Activated naive CD4-positive, alpha-beta T cell treated with Interleukin-2 at 50 U/mL for 16 hours (primary cell): ENCODE data around the gene CRYGC.
"Not testable (repeated sequence)": the region's sequence is repeated elsewhere in the genome, so short reads cannot be mapped to it uniquely, and the experiment has no call there.

Experiments
- DNase-seq: peaks from one replicate; pipeline ENCODE4 v3.0.0-alpha.2; 2020

Gene CRYGC, protein sequence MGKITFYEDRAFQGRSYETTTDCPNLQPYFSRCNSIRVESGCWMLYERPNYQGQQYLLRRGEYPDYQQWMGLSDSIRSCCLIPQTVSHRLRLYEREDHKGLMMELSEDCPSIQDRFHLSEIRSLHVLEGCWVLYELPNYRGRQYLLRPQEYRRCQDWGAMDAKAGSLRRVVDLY

DNA sequence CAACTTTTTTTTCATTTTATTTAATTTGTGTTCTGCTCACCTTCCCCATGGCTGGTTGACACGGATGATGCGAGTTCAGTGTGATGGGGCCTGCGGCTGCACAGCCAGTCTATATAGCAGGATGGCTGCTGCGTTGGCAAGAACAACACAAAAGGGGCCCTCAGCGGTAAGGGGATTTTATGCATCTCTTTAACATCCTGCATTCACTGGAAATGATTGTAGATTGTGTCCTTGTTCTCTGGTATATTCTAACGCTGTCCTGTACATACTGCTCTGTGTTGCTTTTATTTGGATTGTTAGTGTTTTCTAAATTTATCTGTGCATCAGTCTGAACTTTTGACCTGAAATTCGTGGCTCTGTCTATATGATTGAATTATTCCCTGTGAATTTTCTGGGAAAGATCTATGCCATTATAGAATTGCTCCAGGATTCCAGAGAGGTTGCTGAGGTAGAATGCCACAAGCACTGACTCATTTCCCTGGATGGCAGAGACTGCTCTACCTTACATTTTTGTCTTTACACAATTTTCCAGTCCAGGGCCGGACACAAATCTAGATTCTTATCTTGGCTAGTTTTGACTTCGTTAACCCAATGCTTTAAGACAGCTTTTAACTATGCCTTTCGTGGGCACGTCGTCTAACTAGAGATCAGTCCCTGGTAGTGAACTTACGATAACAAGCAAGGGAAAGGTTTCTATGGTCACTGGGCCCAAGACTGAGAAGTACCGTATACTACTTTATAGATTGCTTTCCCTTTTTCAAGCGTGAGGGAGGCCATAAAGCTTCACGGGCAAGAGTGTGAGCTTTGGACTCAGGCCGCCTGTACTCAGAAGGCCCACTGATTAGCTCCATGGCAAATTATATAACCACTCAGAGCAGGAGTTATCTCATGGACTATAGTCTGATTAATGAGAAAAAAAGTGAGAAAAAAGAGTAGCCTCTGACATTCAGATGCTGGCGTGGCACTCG, at the start of gene CRYGC:
CRYGC (minus strand) TSS at position 85 of the 968 bp plus-strand sequence; CDS start at position 49, 36 bp downstream.
- DNase-seq: no peak

DNA sequence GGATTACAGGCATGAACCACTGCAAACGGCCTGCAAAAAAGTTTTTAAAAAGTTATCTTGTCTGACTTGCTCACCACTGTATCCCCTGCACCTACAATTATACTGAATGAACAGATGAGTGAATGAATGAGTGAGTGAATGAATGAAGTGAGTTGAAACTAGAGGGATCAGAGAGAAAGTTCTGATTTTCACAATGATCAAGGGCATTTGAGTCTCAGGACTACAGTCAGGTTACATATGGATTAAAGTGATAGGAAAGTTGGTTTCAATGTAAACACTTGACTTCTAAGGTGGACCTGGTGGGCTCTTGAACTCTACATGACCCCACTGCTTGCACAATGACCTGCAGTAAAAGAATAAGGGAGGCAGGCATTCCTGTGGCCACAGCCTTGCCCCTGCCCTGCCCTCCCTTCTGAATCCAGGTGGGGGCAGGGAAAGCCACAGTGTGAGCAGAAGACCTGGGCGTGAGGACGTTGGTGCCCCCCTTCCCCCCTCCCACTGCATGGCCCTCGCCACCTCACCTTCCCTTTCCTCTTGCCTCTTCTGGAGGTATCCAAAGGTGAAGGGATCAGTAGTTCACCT, 49.5 kb upstream of the CRYGC start:
- DNase-seq: no peak

DNA sequence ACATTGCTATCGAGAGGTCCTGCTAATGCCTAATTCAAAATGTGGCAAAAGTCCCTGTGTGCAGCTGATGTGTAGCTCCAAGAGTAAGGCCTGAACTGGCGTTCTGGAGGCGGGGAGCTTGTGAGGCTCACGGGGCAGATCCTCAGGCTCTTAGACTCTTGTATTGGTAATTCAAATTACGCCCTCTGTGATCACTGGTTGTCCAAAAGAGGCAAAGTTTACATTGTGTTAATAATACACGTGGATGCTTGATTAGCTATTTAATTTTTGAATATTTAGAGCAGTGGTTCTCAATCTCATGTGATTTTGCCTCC, 46.2 kb upstream of the CRYGC start:
- DNase-seq: no peak

DNA sequence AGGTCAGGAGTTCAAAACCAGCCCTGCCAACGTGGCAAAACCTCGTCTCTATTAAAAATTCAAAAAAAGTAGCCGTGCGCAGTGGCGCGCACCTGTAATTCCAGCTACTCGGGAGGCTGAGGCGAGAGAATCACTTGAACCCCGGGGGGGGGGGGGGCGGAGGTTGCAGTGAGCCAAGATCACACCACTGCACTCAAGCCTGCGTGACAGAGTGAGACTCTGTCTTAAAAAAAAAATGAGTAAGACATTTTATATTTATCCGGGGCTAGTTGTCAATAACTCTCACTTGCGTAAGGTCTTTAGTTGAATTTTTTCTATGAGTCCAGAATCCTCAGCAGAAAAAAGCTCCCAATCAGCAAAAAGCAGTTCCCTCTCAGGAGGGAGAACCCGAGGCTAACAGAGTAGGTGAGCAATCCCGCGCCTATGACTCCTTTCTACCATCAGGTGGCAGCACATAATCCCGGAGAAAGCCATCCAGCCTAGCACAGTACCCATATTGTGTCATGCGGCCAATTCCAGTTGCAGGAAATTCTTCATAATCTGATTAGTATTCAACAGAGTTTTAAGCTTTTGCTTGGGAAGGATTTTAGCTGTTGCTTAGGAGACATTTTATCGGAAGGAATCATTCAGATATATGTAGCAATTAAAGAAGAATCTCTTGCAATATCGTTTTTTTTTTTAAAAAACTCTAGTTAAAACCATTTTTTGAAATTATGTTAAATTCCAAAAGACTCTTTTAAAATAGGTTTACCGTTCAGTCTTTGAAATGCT, 45.6 kb upstream of the CRYGC start:
- DNase-seq: peak; percentile 61

DNA sequence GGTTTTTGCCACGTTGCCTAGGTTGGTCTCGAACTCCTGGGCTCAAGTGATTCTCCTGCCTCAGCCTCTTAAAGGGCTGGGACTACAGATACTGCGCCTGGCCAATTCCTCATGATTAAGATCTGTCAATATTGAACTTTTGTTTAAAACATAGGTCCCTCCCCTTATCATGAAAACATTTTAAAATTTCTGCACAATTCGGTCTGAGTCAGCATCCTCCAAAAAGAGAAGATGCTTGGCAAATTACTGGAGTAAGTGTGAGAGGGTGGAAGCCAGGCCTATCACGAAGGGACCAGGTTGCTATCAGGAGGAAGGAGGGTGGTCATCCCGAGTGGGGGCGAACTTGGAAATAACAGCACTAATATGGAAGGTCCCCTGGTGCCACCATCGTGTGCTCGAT, 44.5 kb upstream of the CRYGC start:
- DNase-seq: no peak

DNA sequence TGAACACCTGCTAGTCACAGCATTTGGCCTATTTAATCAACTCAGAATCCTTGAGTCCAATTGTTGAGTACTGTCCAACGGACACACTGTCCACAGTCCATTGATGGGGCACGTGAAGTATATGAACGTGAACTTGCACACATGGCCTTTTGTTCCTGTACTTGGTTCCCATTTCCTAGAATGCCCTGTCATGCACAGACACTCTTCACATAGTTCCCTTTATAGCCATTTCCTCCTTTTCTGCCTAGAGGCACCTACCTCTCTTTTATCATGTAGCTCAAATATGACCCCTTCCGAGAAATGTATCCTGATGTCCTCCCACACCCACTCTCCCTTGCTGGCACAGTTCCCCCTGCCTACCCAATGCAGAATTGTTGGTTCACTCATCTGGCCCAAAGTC, 42.5 kb upstream of the CRYGC start:
- DNase-seq: no peak

DNA sequence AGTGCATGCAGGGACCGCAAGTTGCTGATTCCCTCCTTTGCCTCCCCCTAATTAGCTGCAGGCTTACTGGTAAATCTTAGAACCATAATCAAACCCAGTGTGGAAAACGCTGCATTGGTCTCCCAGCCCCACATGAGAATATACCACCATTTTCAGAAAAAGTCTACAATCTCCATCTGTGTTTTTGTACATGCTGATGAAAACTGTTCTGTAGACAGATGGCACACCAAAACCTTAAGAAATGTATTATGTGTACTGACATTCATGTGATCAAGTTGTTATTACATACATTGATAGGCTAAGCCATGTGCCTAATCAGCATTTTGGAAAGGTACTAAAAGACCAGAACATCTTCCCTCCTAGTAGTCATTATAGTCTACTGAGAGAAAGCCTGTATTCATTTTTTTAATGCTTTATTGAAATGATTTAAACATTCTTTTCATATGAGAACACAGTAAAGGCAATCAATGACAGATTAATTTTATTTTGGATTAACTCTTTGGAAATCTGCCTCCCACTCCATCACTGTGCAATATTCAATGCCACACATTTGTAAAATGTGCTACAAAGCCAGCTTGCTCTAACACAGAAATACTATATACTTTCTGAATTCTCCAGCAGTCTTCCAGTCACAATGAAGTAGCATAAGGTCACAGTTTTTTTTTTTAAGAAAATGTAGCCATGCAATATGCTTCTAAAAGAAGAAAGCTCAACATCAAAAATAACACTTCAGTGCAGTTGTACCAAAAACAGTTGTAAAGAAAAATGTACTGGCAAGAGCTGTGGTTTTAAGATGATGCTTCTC, 35.5 kb upstream of the CRYGC start:
- no peak for DNase-seq

DNA sequence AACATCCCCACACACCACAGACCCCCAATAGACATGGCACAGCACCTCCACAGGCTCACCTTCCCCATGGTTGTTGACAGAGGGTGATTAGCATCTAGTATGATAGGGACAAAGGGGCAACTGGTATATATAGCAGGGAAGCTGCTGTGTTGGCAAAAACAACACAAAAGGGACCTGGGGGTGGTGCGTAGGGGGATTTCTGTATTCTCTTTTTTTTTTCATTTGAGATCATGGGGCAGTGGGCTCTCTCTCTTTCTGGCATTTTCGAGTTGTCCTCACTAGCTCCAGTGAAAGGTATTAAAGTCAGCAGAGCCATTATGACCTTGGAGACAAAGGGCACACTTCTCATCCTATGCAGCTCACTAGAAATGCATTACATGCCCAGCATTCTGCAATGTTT, 33.9 kb upstream of the CRYGC start, which contains the start of gene CRYGA:
CRYGA (minus strand) TSS at position 101 of the 400 bp plus-strand sequence; CDS start at position 68, 33 bp downstream.
- no peak for DNase-seq

DNA sequence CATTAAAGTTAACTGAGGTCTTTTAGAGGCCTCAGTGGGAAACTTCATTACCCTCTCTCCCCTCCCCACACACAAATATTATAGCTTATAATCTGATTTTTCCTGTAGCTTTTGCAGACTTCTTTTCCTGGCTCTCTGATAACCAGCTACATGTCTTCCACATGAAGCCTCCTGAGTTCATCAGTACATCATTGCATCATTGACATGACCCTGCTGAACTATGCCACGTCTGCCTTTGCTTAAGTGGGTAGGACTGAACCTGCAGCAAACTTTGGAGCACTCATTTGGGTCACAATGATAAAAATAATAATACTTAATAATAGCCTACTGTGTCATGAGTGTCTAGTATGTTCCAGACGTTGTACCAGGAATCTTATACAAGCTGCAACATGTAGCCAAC, 26.8 kb upstream of the CRYGC start:
- DNase-seq: no peak

DNA sequence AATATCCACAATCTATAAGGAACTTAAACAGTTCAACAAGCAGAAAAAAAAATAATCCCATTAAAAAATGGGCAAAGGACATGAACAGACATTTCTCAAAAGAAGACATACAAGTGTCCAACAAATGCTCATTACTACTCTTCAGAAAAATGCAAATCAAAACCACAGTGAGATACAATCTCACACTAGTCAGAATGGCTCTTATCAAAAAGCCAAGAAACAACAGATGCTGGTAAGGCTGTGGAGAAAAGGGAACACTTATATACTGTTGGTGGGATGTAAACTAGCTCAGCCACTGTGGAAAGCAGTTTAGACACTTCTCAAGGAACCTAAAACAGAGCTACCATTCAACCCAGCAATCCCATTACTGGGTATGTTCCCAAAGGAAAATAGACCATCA, 23.5 kb upstream of the CRYGC start:
- no peak for DNase-seq

DNA sequence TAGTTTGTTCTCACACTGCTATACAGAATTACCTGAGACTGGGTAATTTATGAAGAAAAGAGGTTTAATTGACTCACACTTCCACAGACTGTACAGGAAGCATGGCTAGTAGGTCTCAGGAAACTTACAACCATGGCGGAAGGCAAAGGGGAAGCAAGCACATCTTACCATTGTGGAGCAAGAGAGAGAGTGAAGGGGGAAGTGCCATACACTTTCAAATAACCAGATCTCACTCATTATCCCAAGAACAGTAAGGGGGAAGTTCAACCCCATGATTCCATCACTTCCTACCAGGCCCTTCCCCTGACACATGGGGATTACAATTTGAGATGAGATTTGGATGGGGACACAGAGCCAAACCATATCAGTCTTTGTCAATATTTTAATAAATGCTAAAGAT, 21.3 kb upstream of the CRYGC start:
- DNase-seq: no peak

DNA sequence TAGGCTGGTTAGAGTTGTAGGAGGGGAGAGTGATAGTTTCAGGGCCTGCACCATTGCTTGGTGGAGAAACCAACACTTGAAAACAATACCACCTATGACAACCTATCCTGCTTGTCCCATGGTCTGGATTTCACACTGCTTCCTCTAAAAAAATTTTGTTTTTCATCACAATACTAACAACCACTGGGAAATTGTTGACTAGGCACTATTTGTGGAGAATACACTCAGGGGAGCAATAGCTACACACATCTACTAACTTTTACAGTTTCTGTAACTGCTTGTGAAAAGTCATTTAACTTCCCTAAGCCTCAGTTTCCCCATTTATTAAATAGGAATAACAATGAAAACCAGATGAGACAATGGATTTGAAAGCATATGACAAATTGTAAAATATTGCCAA, 20.5 kb upstream of the CRYGC start:
- DNase-seq: no peak

DNA sequence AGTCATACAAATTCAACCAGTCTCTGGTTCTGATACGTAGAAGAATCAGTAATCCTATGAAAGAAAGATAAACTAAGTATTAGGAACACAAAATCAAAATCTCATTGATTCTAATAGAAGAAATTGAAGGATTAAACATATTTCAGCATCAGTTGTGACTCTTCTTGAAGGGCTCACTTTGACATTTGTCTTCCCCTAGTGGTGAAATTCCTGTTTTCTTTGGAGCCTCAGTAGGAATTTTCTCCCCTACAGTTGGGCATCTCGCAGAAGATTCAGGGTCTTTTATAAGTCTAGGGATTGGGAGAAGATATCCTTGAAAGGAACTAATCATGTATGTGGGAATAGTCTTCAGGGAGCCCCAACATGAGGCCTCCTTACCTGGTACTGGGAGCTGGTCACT, 19.2 kb upstream of the CRYGC start:
- DNase-seq: no peak

DNA sequence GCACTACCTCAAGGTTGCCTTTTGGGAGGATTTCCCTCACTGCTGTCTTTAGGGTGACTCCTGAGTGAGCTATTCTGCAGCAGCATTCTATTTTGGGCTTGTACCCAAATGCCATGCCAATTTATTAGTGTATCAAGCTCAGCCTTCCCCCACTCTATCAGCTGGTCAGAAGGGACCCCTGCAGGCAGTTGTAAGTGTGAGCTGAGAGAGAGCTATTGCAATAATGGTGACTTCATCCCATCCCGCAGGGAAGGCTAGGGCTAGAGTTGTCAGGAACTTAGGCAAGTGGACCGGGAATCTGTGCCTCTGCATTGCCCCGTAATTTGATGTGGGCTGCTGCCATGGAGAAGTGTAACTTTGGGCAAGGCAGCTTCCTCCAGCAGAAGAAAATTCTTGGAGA, 18.1 kb upstream of the CRYGC start:
- DNase-seq: no peak

DNA sequence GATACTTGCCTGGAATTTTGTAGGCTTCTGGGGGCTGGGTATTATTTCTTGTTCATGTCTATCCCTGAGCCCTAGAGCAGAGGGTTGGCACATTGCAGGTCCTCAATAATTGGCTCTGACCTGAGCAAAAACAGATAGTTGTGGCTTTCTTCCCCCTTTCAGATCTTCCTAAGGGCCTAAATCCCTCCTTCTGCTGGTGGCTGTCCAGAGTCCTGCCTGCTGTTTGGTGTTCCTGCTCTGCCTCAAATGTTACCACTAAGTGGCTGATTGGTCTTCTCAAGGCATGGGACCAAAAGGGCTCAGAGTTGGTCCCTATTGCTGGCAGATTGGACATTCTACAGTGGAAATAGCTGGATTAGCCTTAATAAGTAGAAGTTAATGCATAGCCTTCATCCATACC, 17.4 kb upstream of the CRYGC start:
- no peak for DNase-seq

DNA sequence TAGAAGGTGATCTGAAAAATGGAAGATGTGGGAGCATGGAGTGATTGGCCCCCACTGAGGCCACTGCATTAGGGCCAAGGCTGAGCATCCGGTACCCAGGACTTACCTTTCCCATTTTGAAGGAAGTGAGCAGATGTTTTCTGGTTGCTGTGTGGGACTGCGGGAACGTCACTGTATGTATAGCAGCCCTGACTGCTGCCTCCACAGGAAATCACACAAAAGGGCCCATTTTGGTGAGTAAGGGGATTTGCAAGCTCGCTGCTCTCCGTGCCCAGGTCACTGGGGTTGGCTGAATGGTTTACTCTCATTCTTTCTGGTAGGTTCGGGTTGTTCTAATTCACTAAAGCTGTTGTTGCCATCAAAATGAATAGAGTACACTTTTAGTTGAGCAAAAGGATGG, 16.4 kb upstream of the CRYGC start, which contains the start of gene CRYGB:
CRYGB (minus strand) TSS at position 153 of the 400 bp plus-strand sequence; CDS start at position 115, 38 bp downstream.
- no peak for DNase-seq

DNA sequence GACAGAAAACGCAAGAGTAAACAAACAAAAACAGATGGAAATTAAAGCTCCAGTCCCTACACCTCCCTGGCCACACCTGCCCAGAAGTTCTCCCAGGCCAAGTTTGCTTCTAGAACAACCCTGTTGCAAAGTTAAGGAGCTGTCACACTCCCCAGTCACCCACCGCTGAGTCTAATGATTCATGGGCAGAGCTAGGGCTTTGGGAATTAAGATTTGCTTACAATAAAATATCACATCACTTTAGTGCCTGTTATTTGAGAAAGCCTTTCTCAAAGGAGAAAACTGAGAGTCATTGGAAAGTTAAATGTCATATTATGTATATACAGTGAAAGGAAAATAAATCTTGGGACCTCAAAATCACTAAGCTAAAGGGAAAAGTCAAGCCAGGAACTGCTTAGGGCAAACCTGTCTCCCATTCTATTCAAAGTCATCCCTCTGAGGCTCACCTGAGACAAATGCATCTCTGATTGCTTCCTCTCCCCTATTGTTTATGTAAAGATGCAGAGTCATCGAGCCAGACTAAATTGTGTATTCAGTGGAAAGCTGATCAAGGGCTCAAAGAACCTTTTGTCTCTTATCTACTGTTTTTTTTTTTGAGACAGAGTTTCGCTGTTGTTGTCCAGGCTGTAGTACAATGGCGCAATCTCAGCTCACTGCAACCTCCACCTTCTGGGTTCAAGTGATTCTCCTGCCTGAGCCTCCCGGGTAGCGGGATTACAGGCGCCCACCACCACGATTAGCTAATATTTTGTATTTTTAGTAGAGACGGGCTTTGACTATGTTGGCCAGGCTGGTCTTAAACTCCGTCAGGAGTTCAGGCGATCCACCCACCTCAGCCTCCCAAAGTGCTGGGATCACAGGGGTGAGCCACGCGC, 13.5 kb upstream of the CRYGC start:
- no peak for DNase-seq

DNA sequence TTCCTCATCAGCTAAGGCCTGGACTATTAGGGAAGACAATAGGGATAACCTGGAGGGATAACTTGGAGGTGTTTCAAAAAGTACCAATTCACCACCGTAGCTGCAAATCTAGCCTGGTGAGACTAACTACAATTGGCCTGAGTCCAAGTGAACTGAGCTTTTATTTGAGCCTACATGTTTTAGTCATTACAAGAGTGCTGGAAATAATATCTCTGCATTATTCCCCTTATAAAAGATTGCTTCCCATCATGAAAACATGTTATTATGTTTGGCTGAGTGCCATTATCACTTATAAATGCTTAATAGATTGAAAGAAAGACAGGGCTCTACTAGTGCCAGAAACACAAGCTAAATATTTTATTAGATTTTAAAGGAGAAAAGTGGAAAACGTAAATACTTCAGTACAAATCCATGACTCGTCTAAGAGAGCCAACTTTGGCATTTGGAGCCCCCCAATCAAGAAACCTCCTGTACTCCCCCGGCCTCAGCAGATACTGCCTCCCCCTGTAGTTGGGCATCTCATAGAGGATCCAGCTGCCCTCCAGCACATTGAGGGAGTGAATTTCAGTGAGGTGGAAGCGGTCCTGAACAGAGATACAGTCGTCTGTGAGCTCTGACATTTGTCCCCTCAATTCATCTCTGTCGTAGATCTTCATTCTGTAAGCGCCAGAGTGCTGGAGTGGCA, 12.8 kb upstream of the CRYGC start:
- no peak for DNase-seq

DNA sequence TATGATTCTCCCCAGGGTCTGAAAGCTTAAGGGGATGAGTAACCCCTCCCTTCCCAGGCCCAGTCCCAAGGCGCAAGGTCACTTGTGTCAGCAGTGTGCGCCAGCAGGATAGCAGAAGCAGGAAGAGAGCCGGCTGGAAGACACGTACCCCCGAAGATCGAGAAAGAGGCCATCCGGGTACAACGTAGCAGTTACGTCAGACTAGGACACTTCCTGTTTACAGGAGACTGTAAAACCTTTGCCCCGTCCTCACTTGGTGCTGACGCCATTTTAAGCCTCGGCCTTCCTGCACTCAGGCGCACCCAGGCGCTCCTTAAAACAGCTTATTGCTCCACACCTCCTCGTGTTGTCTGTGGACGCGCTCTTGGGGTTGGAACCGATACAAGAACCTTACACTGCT, 9.8 kb upstream of the CRYGC start:
- no peak for DNase-seq

DNA sequence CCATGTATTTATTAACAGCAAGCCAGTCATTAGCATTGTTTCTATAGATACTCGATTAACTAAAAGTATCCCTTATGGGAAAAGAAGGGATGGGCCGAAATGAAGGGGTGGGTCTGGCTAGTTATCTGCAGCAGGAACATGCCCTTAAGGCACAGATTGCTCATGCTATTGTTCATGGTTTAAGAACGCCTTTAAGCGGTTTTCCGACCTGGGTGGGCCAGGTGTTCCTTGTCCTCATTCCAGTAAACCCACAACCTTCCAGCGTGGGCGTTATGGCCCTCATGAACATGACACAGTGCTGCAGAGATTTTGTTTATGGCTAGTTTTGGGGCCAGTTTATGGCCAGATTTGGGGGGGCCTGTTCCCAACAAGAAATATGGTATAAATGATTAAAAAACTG, 8.7 kb upstream of the CRYGC start:
- DNase-seq: not testable (repeated sequence)

DNA sequence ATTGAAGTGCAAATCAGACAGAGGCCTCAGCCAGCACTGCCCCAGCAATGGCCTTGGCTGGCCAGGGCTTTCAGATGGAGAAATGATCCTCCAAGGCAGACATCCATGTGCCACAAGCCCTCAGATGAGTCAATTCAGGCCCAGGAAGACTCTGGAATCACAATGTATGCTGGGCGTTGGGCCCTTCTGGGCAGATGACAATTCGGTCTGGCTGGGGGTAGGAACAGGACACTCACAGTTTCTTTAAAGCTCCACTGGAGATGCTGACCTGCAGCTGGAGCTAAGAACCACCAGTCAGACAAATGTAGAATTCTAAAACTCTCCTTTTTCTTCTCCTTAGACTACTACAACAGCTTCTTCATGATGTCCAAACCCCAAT, 7.1 kb upstream of the CRYGC start:
- no peak for DNase-seq
